ENCODE measurements around the gene BACH2.
"Not testable (repeated sequence)": the region's sequence is repeated elsewhere in the genome, so short reads cannot be mapped to it uniquely, and the experiment has no call there.

The BACH2 gene

GRCh38 chr6:90301816-90302215 lies 5.2 kb upstream of the BACH2 start:
- no peak for DNase-seq (ENCODE audit: low spot score)

GRCh38 chr6:90298459-90299053 lies 1.9 kb upstream of the BACH2 start:
- DNase-seq (ENCODE audit: low spot score), result no peak

- DNase-seq (ENCODE audit: low spot score), result no peak
Measured at GRCh38 chr6:90297867-90298381, 1.3 kb upstream of the BACH2 start.

GRCh38 chr6:90297115-90297866 lies 648 bp upstream of the BACH2 start:
- DNase-seq (ENCODE audit: low spot score), result no peak

- DNase-seq (ENCODE audit: low spot score), result peak; percentile 70
Measured at GRCh38 chr6:90295854-90296340, 746 bp downstream of the BACH2 start.

GRCh38 chr6:90294989-90295853 lies 1.4 kb downstream of the BACH2 start:
- DNase-seq (ENCODE audit: low spot score), result peak; percentile 37

GRCh38 chr6:90294614-90294988 lies 2.0 kb downstream of the BACH2 start:
- DNase-seq (ENCODE audit: low spot score), result no peak

GRCh38 chr6:90294008-90294511 lies 2.6 kb downstream of the BACH2 start:
- DNase-seq (ENCODE audit: low spot score), result no peak

- no peak for DNase-seq (ENCODE audit: low spot score)
Measured at GRCh38 chr6:90293319-90293953, 3.2 kb downstream of the BACH2 start.

- no peak for DNase-seq (ENCODE audit: low spot score)
Measured at GRCh38 chr6:90291565-90291964, 5.1 kb downstream of the BACH2 start.

- DNase-seq (ENCODE audit: low spot score), result no peak
Measured at GRCh38 chr6:90290811-90291420, 5.7 kb downstream of the BACH2 start.

- no peak for DNase-seq (ENCODE audit: low spot score)
Measured at GRCh38 chr6:90289902-90290301, 6.7 kb downstream of the BACH2 start.

- DNase-seq (ENCODE audit: low spot score), result no peak
Measured at GRCh38 chr6:90288404-90288803, 8.2 kb downstream of the BACH2 start.

- peak; percentile 16 for DNase-seq (ENCODE audit: low spot score)
Measured at GRCh38 chr6:90286884-90287488, 9.7 kb downstream of the BACH2 start.

- DNase-seq (ENCODE audit: low spot score), result peak; percentile 89
Measured at GRCh38 chr6:90285611-90286381, 10.8 kb downstream of the BACH2 start.

- no peak for DNase-seq (ENCODE audit: low spot score)
Measured at GRCh38 chr6:90285042-90285481, 11.6 kb downstream of the BACH2 start.

GRCh38 chr6:90284236-90285041 lies 12.2 kb downstream of the BACH2 start:
- peak; percentile 87 for DNase-seq (ENCODE audit: low spot score)

GRCh38 chr6:90282265-90282664 lies 14.4 kb downstream of the BACH2 start:
- not testable (repeated sequence) for DNase-seq (ENCODE audit: low spot score)

GRCh38 chr6:90278129-90278528 lies 18.5 kb downstream of the BACH2 start:
- DNase-seq (ENCODE audit: low spot score), result no peak

All from AG20443 (cell line).